COR-L47 (cell line): ENCODE results near the gene DLX4.

ENCODE experiments used
- DNase-seq: peaks from one replicate; lab custom pipeline; 2025; lab: John Stamatoyannopoulos, UW

Gene DLX4

GRCh38 chr17:49969134-49969759 lies at the start of gene DLX4:
TSS of gene DLX4 (plus strand) at chr17:49969190. CDS start at chr17:49969469, 279 bp downstream.
- no peak for DNase-seq

- DNase-seq, result no peak
Observed at GRCh38 chr17:49920030-49920769, 48.8 kb upstream of the DLX4 start.

- no peak for DNase-seq
Observed at GRCh38 chr17:49922095-49922494, 46.9 kb upstream of the DLX4 start.

GRCh38 chr17:49924116-49924515 lies 44.9 kb upstream of the DLX4 start:
- no peak for DNase-seq

- DNase-seq, result no peak
Observed at GRCh38 chr17:49924589-49924988, 44.4 kb upstream of the DLX4 start.

GRCh38 chr17:49925921-49926320 lies 43.1 kb upstream of the DLX4 start:
- no peak for DNase-seq

- no peak for DNase-seq
Observed at GRCh38 chr17:49926886-49927285, 42.1 kb upstream of the DLX4 start.

- no peak for DNase-seq
Observed at GRCh38 chr17:49928126-49928800, 40.7 kb upstream of the DLX4 start.

GRCh38 chr17:49928837-49929475 lies 40.0 kb upstream of the DLX4 start:
- DNase-seq, result no peak

- no peak for DNase-seq
Observed at GRCh38 chr17:49930880-49931279, 38.1 kb upstream of the DLX4 start.

GRCh38 chr17:49931416-49932137 lies 37.4 kb upstream of the DLX4 start:
- DNase-seq, result peak; percentile 56

GRCh38 chr17:49932138-49932723 lies 36.8 kb upstream of the DLX4 start:
- DNase-seq, result peak; percentile 89

GRCh38 chr17:49932901-49933300 lies 36.1 kb upstream of the DLX4 start:
- no peak for DNase-seq

- no peak for DNase-seq
Observed at GRCh38 chr17:49935526-49936210, 33.3 kb upstream of the DLX4 start.

GRCh38 chr17:49936386-49936785 lies 32.6 kb upstream of the DLX4 start:
- DNase-seq, result no peak

- no peak for DNase-seq
Observed at GRCh38 chr17:49939318-49939717, 29.7 kb upstream of the DLX4 start.

GRCh38 chr17:49941427-49941826 lies 27.6 kb upstream of the DLX4 start:
- no peak for DNase-seq

- DNase-seq, result no peak
Observed at GRCh38 chr17:49942947-49943346, 26.0 kb upstream of the DLX4 start.

- DNase-seq, result peak; percentile 83
Observed at GRCh38 chr17:49944273-49944870, 24.6 kb upstream of the DLX4 start.

- DNase-seq, result no peak
Observed at GRCh38 chr17:49946208-49946607, 22.8 kb upstream of the DLX4 start.
